Fibroblast of lung (primary cell): ENCODE results near the gene DCHS2.

Experiments used
- CTCF ChIP-seq, 2 donors: IDR thresholded peaks in 1 of 2; conservative IDR thresholded peaks in 1 of 2; 1 replicate in 1 of 2; 2 replicates in 1 of 2; pipeline ENCODE4 v1.5.1; 2011 to 2012; ENCODE audit warnings: low read length in 2 of 2, control low read depth in 1 of 2, inconsistent platforms in 1 of 2, low read depth in 1 of 2, mild to moderate bottlenecking in 1 of 2
- EZH2 ChIP-seq: IDR thresholded peaks from 2 replicates; pipeline ENCODE4 v1.5.1; 2012; ENCODE audit warnings: low read length, control low read depth, mild to moderate bottlenecking; ENCODE audit errors: missing control alignments

GRCh38 chr4:154354883-154355282 is 136.7 kb downstream of the DCHS2 start:
- TF ChIP-seq CTCF (conservative IDR thresholded peaks at IDR 0.05 in 1 of 2, IDR thresholded peaks at IDR 0.05 in 1 of 2; ENCODE audit: low read depth in 1 of 2, low read length in 2 of 2): no peak
- no peak for TF ChIP-seq EZH2
